Jurkat, Clone E6-1 (cell line): Measurements from ENCODE around the gene C16orf74.

ENCODE experiments used
- DNase-seq: peaks from one replicate; pipeline ENCODE4 v3.0.0-alpha.2; 2011; ENCODE audit warnings: low read depth, low spot score
- H3K4me3 ChIP-seq: 2 replicates; pipeline ENCODE4 v1.5.1; 2011; ENCODE audit warnings: mild to moderate bottlenecking, low read length, control low read depth, moderate library complexity

C16orf74 gene

GRCh38 chr16:85683363-85683762, 67.5 kb downstream of the C16orf74 start:
- H3K4me3 ChIP-seq: no peak overlapping the region
- DNase-seq: no peak

- DNase-seq: no peak
- no peak overlapping the region for H3K4me3 ChIP-seq
These were observed 68.4 kb downstream of the C16orf74 start for GRCh38 chr16:85682516-85682915.

GRCh38 chr16:85681255-85681654, 69.6 kb downstream of the C16orf74 start:
- DNase-seq: no peak
- no peak overlapping the region for H3K4me3 ChIP-seq

GRCh38 chr16:85680352-85680944, 70.4 kb downstream of the C16orf74 start:
- DNase-seq: no peak
- no peak overlapping the region for H3K4me3 ChIP-seq

- no peak overlapping the region for H3K4me3 ChIP-seq
- DNase-seq: no peak
These were observed 71.0 kb downstream of the C16orf74 start for GRCh38 chr16:85679870-85680269.

- H3K4me3 ChIP-seq: no peak overlapping the region
- no peak for DNase-seq
These were observed 72.1 kb downstream of the C16orf74 start for GRCh38 chr16:85678821-85679220.

- no peak for DNase-seq
- H3K4me3 ChIP-seq: no peak overlapping the region
These were observed 72.9 kb downstream of the C16orf74 start for GRCh38 chr16:85678016-85678415.

GRCh38 chr16:85677383-85677967, 73.4 kb downstream of the C16orf74 start:
- no peak for DNase-seq
- no peak overlapping the region for H3K4me3 ChIP-seq

- H3K4me3 ChIP-seq: no peak overlapping the region
- no peak for DNase-seq
These were observed 74.4 kb downstream of the C16orf74 start for GRCh38 chr16:85676466-85676865.

- no peak for DNase-seq
- no peak overlapping the region for H3K4me3 ChIP-seq
These were observed 75.5 kb downstream of the C16orf74 start for GRCh38 chr16:85675251-85675874.

GRCh38 chr16:85674828-85675227, 76.1 kb downstream of the C16orf74 start:
- DNase-seq: no peak
- no peak overlapping the region for H3K4me3 ChIP-seq

- no peak for DNase-seq
- H3K4me3 ChIP-seq: no peak overlapping the region
These were observed 76.5 kb downstream of the C16orf74 start for GRCh38 chr16:85674418-85674755.

GRCh38 chr16:85673529-85674417, 77.1 kb downstream of the C16orf74 start:
- H3K4me3 ChIP-seq: no peak overlapping the region
- DNase-seq: no peak

GRCh38 chr16:85670840-85671239, 80.1 kb downstream of the C16orf74 start:
- no peak overlapping the region for H3K4me3 ChIP-seq
- no peak for DNase-seq

GRCh38 chr16:85668676-85669424, 82.0 kb downstream of the C16orf74 start:
- no peak for DNase-seq

GRCh38 chr16:85667841-85668413, 83.0 kb downstream of the C16orf74 start:
- H3K4me3 ChIP-seq: no peak overlapping the region
- no peak for DNase-seq

More at GRCh38 chr16:85668676-85669424, 82.0 kb downstream of the C16orf74 start:
- H3K4me3 ChIP-seq: no peak overlapping the region

GRCh38 chr16:85667261-85667660, 83.6 kb downstream of the C16orf74 start:
- no peak for DNase-seq
- no peak overlapping the region for H3K4me3 ChIP-seq

GRCh38 chr16:85665929-85666328, 85.0 kb downstream of the C16orf74 start:
- H3K4me3 ChIP-seq: no peak overlapping the region
- DNase-seq: no peak

- no peak overlapping the region for H3K4me3 ChIP-seq
- no peak for DNase-seq
These were observed 85.5 kb downstream of the C16orf74 start for GRCh38 chr16:85665373-85665740.
